ENCODE measurements around the gene NUP93.
"Not testable (repeated sequence)": the region's sequence is repeated elsewhere in the genome, so short reads cannot be mapped to it uniquely, and the experiment has no call there.

Gene NUP93

DNA sequence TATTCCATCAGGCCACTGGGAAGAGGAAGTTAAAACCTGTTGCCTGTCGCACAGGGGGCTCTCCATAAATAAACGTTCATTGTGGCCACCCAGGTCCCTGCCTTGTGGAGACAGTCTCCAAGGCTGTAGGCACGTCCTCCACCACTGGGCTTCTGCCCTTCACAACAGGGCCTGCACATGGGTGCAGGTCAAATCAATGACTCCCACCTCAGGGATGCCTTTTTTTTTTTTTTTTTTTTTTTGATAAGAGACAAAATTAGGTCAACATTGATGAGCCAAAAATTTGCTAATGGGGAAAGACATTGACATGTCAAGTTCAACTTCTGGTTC, 122.4 kb downstream of the NUP93 start:
- DNase-seq: no peak

DNA sequence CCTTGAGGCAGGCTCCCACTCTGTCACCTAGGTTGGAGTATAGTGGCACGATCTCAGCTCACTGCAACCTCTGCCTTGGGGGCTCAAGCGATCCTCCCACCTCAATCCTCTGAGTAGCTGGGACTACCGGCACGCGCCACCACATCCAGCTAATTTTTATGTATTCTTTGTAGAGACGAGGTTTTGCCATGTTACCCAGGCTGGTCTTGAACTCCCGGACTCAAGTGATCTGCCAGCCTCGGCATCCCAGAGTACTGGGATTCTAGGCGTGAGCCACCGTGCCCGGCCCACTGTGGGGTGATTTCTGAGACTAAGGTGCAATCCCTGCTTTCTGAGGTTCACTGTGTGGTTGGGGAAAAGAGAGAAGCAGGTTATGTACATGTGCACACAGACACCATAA, 123.0 kb downstream of the NUP93 start:
- DNase-seq: no peak

DNA sequence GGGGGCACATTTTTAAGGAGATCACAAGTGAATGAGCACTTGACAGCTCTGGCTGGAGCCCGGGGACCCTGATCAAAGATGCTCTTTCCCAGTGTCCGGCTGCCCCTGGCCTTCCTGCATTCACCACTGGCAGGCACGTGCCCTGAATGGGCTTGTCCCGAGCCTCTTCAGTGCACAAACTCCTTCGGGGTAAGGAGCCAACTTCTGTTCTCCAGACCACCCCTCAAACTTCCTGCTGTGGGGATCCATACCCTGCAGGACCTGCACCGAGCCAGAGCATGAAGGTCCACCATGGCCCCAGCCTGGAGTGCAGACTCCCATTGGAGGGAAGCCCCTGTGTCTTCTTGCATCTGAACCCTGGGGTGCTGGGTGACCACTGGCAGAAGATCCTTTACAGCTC, 125.3 kb downstream of the NUP93 start:
- DNase-seq: no peak

GRCh38 chr16:56855946-56856345, 126.0 kb downstream of the NUP93 start:
- DNase-seq: no peak

- no peak for DNase-seq
These were observed 127.0 kb downstream of the NUP93 start for GRCh38 chr16:56856876-56857447.

GRCh38 chr16:56858374-56858773, 128.4 kb downstream of the NUP93 start:
- DNase-seq: no peak

DNA sequence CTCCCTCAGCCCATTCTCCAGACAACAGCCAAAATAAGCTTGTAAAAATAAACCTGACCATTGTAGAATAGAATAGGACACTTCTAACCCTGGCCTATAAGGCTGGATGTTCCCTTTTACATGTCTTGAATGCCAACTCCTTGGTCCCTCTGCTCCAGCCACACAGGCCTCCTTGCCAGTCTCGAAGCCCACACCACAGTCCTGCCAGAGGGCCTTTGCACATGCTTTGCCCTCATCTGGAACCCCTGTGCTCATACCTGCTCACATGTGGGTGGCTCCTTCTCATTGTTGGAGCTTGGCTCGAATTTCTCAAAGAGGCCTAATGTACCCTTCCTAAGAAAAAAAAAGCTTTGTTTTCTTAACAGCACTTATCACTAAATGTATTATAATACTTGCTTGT, 129.7 kb downstream of the NUP93 start:
- DNase-seq: no peak

GRCh38 chr16:56860226-56861020, 130.5 kb downstream of the NUP93 start:
- DNase-seq: peak in 1 of 2 donors; percentile 56

DNA sequence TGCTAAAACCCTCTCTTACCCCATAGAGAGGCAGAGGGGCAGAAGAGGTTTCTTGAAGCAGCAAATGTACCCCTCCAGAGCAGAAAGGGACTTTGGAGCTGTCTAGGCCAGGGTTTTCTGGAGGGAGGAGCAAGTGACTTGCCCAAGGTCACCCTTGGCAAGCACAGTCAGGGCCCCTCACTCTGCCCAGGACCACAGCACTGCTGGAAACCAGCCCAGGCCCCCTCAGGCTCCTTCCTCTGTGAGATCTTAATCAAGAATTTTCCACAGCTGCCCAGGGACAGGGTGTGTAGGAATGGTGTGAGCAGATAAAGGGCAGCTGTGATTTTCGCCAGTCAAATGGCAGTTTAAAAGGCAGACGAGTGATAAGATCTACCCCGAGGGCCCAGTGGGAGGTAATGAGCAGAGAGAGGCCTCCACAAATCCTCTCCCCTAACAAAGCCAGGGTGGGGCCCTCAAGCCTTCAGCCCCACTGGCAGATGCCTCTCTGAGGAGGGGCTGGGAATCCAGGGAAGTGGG, 131.2 kb downstream of the NUP93 start:
- no peak for DNase-seq

- DNase-seq: no peak
These were observed 131.8 kb downstream of the NUP93 start for GRCh38 chr16:56861756-56862155.

GRCh38 chr16:56862776-56863175, 132.8 kb downstream of the NUP93 start:
- DNase-seq: no peak

DNA sequence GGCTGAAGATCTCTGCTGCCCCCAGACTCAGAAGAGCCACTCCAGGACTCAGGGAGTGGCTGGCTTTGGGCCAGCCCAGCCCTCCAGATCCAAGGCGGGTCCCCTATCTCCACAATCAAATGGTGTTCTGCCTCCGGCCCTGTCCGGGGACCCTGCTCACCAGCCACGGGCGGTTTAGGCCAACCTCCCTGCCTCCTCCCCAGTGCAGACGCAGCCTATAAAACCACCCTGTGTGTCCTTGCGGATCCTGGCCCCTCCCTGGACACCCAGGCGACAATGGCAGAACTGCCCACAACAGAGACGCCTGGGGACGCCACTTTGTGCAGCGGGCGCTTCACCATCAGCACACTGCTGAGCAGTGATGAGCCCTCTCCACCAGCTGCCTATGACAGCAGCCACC, 135.0 kb downstream of the NUP93 start, which contains the start of gene SLC12A3:
SLC12A3 (plus strand) TSS at position 248 of the 400 bp plus-strand sequence; CDS start at position 277, 29 bp downstream.
- no peak for DNase-seq

GRCh38 chr16:56865394-56866062, 135.6 kb downstream of the NUP93 start:
- no peak for DNase-seq

GRCh38 chr16:56866955-56867830, 137.3 kb downstream of the NUP93 start:
- DNase-seq: peak; percentile 26 to 55

DNA sequence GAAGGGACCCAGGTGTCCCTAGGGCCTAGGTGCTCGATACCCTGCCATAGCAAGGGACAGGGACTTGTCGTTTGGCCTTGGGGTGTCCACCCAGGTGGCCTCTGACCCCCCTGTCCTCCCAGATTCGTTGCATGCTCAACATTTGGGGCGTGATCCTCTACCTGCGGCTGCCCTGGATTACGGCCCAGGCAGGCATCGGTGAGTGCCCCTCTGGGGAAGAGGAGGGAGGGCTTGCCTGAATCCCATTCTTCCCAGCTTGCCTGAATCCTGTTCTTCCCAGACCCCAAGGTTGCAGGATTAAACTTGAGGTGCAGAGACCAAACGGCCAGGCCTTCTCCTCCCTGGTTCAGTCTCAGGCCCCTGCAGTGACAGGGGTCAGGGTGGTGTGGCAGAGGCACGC, 138.2 kb downstream of the NUP93 start:
- no peak for DNase-seq

- DNase-seq: not testable (repeated sequence)
These were observed 138.8 kb downstream of the NUP93 start for GRCh38 chr16:56868766-56869165.

GRCh38 chr16:56869513-56870275, 139.8 kb downstream of the NUP93 start:
- peak; percentile 30 to 40 for DNase-seq

DNA sequence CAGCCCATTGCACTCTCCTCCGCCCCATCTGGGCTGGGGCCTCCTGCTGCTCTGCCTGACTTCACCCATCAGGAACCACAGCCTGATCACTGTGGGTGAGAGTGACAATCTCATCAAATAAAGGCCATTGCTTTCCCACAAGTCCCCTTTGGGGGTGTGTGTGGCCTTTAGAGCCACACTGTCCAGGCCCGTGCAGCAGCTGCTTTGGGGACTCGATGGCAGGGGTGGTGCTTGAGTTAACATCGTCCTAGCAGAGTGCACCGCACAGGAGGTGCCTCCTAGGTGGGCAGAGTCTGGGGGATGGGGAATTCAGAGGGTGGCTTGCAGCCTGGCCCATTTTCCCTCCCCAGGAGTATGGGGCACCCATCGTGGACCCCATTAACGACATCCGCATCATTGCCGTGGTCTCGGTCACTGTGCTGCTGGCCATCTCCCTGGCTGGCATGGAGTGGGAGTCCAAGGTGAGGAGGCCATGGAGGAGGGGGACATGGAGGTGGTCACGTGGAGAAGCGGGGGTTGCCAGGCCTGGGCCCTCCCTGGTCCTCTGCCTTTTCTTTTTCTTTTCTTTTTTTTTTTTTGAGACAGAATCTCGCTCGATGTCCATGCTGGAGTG, 140.5 kb downstream of the NUP93 start:
- DNase-seq: no peak

DNA sequence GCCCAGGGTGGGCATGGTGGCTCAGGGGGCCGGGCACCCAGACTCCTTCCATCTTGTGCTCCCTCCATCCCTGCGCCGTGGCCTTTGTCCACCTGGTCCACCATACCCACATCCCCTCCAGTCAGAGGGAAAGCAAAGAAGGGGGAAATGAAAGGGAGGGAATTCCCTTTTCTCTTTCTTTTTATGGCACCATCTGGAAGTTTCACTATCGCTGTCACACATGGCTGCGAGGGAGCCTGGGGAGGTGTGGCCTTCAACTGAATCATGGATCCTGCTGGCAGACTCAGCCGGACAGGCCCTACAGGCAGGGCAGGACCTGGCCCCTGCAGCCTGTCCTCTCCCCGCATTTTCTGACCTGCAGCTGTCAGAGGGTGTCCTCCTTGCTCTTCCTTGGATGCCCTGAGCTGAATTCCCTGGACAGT, 141.3 kb downstream of the NUP93 start:
- DNase-seq: no peak

- no peak for DNase-seq
These were observed 143.0 kb downstream of the NUP93 start for GRCh38 chr16:56872863-56873391.

DNA sequence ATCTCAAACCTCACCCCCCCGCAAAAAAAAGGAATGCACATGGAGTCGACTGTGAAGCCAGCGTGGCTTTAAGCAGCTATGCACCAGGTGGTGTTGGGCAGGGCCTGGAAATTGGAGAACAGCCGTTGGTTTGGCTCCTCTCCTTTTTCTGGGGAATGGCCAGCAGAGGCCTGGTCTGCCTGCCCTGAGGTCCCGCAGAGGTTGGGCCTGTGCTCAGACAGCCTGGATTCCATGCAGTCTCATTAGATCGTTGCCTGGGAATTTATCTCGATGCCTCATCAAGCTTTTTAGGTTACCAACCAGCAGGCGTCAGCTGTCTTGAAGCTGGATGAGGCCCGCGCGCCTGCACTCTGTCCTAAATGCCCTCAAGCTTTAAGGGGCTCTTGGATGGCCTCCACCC, 144.9 kb downstream of the NUP93 start:
- no peak for DNase-seq
